ENCODE measurements around the gene GSC2.
"Not testable (repeated sequence)": the region's sequence is repeated elsewhere in the genome, so short reads cannot be mapped to it uniquely, and the experiment has no call there.

GSC2 gene

GRCh38 chr22:19178065-19178656 is 28.1 kb upstream of the GSC2 start:
- DNase-seq (ENCODE audit: low read depth): no peak

DNA sequence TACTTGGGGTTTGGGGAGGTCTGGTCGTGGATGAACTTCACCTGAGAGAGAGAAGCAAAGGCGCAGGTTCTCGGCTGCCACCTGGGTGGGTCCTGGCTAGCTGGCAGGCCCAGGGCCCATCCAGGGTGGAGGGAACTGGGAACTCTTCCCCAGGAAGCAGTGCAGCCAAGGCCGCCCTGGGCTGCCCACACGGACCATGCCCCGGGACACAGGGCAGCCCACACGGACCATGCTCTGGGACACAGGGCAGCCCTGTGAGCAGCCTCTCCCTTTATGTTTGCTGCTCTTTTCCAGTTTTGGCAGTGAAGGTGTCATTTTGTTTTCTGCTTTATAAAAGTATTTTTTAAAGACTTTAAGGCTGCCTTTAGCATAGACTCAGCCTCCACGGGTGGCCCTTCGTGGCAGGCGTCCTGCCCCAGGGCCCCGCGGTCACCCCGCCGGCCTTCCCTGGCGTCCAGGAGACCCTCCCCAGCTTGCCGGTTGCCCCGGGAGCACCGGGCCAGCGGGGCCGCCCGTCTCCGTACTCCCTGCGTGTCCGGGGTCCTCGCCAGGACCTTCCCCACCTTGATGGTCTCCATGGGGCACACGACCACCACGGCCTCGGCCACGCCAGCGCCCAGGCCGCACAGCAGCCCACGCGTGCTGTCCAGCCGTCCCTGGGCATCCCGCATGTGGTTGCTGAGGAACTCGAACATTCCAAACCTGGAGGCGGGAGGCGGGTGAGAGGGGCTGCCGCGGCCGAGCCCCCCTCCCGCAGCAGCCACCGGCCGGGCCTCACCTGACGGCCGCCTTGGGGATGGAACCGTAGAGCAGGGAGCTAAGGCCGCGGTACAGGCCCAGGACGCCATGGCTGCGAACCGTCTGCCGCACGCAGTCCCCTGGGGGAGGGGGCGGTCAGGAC is 27.3 kb upstream of the GSC2 start:
- DNase-seq (ENCODE audit: low read depth): no peak

DNA sequence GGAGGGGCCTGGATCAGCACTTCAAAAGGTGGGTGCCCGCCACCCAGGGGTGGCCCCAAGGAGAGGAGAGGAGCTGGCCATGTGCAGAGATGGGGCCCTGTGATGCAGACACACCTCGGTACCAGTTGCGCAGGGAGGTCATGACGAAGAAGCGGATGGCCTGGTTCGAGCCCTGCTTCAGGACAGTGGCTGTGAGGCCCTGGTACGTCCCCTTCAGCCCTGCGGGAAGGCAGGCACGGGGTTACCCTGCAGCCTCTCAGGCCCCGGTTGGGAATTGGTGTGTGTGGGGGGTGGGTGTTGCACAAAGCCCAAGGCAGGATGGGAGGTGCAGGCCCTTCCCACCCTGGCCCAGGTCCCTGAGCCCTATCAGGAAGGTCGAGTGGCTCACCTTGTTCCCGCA is 26.6 kb upstream of the GSC2 start:
- no peak for DNase-seq (ENCODE audit: low read depth)

DNA sequence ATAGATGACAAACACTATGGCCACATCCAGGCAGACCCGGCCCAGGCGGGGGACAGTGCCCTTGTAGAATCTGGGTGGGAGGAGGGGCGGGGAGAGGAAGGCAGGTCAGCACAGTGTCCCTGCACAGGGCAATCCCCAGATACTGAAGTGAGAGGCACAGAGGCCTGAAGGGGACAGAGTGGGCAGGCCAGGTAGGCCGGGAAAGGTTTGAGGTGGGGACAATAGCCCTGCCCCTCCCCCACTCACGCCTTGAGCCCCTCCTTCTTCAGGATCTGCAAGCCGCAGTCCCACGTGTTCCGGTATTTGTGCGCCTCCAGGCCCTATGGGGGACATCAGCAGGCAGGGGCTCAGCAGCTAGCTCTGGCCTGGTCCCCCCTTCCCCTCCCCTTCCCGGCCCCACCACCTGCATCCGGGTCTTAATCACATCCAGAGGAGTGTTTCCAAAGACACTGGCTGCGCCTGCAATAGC is 26.1 kb upstream of the GSC2 start:
- DNase-seq (ENCODE audit: low read depth): no peak

DNA sequence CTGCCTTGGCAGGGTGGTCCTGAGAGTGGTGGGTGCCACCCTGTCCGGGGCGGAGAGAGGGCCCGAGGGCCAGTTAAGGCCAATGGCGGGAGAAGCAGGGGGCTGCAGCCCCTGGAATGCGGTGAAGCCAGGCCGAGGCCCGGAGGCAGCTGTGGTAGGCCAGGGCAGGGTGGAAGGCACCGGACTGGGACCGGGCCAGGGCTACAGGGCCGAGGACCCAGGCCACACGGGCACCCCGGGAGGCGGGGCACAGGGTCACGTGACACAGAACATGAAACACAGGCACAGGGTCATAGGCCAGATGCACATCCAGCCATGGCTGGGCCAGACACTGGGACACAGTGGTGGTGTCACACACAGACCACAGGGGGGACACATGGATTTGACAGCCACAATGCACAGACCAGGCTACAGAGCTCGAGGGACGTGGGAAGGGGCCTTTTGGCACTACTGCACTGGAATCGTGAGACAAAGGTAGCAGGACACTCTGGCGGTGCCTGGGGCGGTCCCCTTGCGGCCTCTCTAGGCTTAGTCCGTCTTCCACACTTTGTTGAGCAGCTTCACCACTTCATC is 25.6 kb upstream of the GSC2 start:
- no peak for DNase-seq (ENCODE audit: low read depth)

- no peak for DNase-seq (ENCODE audit: low read depth)
Measured at GRCh38 chr22:19175026-19175601, 25.0 kb upstream of the GSC2 start.

DNA sequence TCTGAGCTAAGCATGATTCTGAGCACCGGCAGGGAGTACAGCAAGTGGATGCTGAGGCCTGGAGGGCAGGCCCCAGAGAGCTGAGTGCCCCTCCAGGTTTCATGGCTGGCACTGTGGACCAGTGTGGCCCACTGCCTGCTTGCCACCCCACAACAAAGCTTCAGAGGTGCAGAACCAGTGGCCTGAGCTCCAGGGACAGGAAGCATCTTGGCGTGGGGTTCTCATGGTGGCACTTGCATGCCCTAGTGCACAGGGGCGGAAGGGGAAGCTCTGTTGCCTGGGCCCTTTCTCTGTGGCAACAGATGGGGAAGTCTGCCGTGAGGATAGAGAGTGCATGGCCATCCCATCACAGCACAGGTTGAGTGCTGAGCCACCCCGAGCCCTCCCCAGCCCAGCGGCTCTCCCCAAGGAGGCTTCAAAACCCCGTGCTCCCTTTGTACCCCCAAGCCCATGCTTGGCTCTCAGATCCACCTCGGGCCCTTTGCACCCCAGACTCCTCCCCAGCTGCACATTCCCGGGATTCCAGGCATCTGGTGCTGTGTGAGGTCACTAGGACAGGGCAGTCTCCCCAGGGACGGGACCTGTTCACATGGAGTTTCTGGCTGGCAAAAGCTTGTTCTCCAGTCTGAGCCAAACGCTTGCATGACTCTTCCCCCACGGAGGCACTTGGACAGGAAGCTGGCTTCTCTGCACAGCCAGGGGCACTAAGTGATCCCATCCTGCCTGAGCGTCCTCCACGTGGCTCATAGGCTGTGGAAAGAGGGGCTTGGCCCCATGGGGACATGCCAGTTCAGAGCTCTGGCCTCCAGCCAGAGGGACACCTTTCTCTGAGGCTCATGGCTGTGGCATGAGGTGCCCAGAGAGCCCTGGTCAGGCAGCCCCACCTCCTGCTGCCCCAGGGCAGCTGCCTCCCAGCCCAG is 24.3 kb upstream of the GSC2 start:
- DNase-seq (ENCODE audit: low read depth): no peak

GRCh38 chr22:19173047-19174035 is 23.2 kb upstream of the GSC2 start:
- no peak for DNase-seq (ENCODE audit: low read depth)

DNA sequence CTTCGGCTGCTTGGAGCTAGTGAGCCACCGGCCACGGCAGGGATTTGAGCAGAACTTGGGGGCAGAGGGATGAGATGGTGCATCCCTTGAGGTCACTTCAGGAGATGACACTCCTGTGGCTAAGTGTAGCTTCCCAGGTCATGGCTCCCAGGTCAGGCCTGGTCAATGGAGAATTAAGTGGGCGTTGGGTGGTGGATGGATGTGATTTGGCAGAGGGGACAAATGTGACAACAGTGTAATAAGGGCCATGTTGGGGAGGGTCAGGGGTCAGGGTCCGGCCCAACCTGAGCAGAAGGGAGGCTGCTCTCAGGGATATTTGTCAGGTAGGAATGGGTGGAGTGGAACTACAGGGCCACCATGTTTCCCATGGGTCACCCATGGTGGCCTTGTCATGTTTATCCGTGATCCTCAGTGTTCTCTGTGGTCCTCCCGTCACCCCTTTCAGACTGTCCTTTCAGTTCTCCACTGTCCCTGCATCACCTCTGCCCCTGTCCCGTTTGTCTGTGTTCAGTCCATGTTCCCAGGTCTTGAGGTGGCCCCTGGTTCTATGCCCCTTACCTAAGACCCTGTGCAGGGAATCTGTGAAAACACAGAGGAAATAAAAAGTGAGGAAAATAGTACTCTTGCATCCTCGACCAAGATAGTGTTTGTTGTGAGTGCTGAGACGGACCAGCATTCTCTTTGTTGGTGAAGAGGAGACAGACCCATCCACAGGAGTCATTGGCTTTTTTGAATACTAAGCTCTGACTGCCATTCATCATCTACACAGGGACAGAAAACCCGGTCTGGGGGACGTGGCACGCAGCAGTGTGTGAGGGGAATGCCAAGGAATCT is 22.3 kb upstream of the GSC2 start:
- no peak for DNase-seq (ENCODE audit: low read depth)

GRCh38 chr22:19169947-19170318 is 19.8 kb upstream of the GSC2 start:
- no peak for DNase-seq (ENCODE audit: low read depth)

DNA sequence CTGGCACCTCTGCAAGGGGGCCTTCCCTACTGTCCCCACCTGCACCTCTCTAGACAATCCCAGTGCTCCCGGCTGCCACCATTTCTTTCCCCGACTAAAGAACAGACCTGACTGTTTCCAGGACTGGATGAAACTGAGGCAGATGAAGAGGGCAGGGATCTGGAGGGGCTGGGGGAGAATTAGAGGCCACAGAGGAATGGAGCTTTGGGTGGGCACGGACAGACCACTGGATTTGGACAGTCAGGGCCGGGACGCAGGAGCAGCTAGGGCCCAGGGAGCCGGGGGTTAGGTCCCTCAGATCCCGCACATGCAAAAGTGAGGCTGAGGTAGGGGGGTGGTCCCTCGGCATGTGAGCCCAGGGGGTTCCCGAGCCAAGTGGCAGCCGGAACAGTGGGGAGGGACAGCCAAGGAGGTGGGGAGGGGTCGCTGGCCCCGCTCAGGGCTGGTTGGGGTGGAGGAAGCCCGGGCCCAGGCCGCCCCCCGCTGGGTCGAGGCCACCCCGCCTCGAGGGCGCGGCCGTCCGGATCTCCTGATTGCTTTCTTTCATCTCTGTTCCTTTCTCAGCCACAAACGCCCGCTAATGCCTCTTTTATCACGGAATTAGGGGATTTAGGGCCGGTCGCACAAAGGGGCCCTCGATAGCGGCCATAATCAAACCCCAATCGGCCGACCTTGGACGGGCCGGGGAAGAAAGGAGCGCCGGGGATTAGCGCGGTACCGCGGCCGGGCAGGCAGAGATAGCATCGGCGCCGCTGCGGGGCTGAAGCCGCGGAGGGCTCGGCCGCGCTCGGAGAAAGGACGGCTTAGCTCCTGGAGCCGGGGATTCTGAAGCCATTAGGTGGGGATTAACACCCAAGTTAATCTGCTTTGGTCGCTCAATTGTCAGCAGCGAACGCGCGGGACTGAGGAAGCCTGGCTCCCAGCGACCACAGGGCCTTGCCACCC is 19.2 kb upstream of the GSC2 start:
- DNase-seq (ENCODE audit: low read depth): no peak

DNA sequence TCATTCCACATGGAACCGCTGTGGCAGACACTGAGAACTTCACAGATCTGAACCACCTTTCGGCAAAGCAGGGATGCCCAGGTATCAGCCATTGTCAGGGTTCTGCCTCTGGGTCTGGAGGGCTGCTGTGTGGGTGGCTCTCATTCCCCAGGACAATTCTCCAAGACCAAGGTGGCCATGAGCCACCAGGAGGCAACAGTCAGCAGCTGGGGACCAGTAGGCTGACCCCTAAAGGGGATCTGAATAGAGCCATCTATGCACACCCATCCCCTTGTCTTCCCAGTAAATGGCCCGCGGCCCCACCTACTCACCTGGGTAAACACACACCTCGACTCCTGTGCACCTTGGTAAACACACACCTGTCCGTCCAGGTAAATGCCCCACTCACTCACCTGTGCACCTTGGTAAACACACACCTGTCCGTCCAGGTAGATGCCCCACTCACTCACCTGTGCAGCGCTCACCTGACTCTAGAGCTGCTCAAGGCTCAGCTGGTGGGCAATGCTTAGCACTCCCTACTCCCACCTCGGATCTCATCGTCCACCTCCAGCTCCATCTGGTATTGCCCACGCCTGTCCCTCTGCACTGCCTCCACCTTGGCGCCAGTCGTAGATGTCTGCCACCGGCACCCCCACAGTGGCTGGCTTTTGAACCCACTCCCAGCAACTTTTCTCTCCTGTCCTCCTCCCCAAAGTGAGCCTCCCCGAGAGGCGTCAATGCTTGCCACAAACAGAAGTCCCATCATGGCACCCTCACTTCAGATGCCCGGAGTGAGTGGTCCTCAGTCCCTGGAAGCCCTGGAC is 18.2 kb upstream of the GSC2 start:
- DNase-seq (ENCODE audit: low read depth): no peak

DNA sequence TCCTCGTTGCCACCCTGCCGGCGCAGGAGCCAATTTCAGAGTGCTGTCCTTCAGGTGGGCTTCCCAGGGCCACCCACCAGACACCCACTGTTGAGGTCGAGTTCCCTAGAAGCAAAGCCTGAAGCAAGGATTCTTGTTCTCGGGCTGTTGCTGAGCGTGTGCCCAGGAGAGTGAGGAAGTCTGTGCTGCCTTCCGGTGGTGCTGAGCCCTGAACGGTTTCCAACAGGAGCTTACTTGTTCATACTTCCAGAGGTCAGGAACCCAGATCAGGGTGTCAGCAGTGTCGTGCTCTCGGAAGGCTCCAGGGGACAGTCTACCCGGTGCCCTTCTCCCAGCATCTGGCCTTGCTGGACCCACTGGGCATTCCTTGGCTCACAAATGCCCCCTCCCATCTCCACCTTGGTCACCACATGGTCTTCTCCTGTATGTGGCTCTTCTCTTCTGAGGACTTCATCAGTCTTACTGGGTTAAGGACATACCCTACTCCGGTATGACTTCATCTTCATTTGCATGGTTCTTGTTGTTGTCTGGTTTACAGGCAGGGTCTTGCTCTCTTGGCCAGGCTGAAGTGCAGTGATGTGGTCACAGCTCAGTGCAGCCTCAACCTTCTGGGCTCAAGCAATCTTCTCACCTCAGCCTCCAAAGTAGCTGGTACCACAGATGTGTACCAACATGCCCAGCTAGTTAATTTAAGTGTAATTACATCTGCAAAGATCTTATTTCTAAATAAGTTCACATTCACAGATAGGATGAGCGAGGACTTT is 17.2 kb upstream of the GSC2 start:
- no peak for DNase-seq (ENCODE audit: low read depth)

- no peak for DNase-seq (ENCODE audit: low read depth)
Measured at GRCh38 chr22:19166421-19166820, 16.3 kb upstream of the GSC2 start.

DNA sequence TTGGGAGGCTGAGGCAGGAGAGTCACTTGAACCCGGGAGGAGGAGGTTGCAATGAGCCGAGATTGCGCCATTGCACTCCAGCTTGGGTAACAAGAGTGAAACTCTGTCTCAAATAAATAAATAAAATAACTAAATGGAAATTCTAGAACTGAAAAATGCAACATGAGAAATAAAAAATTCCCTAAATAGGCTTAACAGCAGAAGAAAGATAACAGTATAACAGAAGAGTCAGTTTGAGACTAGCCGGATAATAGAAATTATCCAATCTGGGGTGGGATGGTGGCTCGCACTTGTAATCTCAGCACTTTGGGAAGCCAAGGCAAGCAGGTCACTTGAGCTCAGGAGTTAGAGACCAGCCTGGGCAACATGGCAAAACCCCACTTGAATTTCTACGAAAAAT is 14.3 kb upstream of the GSC2 start:
- DNase-seq (ENCODE audit: low read depth): no peak

- not testable (repeated sequence) for DNase-seq (ENCODE audit: low read depth)
Measured at GRCh38 chr22:19158649-19159048, 8.6 kb upstream of the GSC2 start.

DNA sequence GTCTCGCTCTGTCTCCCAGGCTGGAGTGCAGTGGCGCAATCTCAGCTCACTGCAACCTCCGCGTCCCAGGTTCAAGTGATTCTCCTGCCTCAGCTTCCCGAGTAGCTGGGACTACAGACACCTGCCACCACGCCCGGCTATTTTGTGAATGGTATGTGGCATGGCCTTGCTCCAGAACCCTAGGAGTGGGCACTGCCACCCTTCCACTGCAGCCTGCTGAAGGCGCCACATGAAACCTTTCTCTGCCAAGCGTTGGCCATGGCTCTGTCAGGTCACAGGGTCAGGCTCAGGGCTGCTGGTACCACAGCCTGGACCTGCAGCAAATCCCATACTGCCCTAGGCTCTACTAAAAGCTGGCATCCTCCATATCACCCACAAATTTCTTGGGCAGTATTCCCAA is 6.0 kb upstream of the GSC2 start:
- not testable (repeated sequence) for DNase-seq (ENCODE audit: low read depth)
